ENCODE results near the gene C22orf23.

DNA sequence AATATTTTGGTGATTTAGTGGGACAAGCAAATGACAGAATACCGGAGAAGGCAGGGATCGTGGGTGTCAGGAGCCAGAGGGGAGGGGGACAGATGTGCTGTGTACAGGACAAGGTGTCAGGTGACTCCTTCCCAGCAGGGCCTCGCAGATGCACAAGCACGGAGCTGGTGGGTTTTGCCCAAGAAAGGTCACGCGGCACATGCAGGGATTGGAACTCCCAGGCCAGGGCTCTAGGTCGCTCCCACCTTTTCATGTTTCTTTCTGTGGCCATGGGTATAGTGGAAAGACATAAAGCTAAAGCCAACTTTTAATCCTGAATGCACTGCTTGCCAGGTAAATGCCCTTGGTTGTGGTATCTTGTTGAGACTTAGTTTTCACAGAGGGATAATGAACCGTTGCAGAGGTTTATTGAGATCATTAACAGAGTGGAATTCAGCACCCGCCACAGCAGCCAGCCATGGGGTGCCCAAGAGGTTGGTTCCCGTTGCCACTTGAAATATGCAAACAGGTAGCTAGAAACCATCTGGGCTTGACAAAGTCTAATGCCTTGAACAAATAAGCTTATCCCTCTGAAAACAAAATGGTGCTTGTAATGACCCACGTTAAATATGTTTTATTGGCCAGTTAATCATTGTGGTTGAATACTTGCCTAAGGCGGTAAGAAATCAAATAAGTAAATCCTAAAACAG, 10.1 kb downstream of the C22orf23 start:
- TF ChIP-seq CTCF (IDR thresholded peaks at IDR 0.05; ENCODE audit: insufficient read depth, low read depth, low read length), result no peak
- TF ChIP-seq EZH2 (IDR thresholded peaks at IDR 0.05; ENCODE audit: insufficient read depth, low read length), result no peak

Data from astrocyte (in vitro differentiated cells and primary cell).